Epithelial cell of alveolus of lung (primary cell): ENCODE results near the gene RNF113A. TPM values are rescaled to one million over a fixed set of nuclear protein-coding genes. Genes with fewer than 3 reads are reported as not detected.

Source experiments
- total RNA-seq: library from RNA; depleted of rRNA; stranded (reverse); fragments of >200 nt; gene quantifications from 2 replicates; pipeline ENCODE4 v1.2.1, GENCODE V29; 2015

The RNF113A gene
- 14.6 and 20.4 TPM in 2 replicates for total RNA-seq

GRCh38 chrX:119871599-119872395 is at the start of gene RNF113A, which contains the start of gene NDUFA1:
RNF113A (minus strand) TSS chrX:119871733; CDS start chrX:119871613, 120 bp downstream.
NDUFA1 (plus strand) TSS chrX:119871832; CDS start chrX:119871912, 80 bp downstream.

GRCh38 chrX:119895843-119896326 is 24.4 kb upstream of the RNF113A start, which contains the start of gene AKAP14:
AKAP14 (plus strand) TSS chrX:119895893; CDS start chrX:119903224, 7,331 bp downstream.

GRCh38 chrX:119852382-119853353 is 18.9 kb downstream of the RNF113A start, which contains the start of gene UPF3B:
UPF3B (minus strand) TSS chrX:119852963; CDS start chrX:119852928, 35 bp downstream.

Other genes starting within 250 kb of the RNF113A start
- gene SEPTIN6, start 178.6 kb downstream of the RNF113A start, total RNA-seq = 24.0 and 38.0 TPM in 2 replicates
- not detected in 2 replicates for gene SOWAHD, start 113.1 kb downstream of the RNF113A start, total RNA-seq
- gene RPL39, start 80.1 kb downstream of the RNF113A start, total RNA-seq = 6,263 and 8,116 TPM in 2 replicates
- 1.0 and 3.0 TPM in 2 replicates for gene UPF3B, start 18.8 kb downstream of the RNF113A start, total RNA-seq
- gene NDUFA1, start 99 bp upstream of the RNF113A start, total RNA-seq = 44.7 and 58.9 TPM in 2 replicates
- not detected in 2 replicates for gene AKAP14, start 24.2 kb upstream of the RNF113A start, total RNA-seq
- gene NKAP, start 72.0 kb upstream of the RNF113A start, total RNA-seq = 3.4 and 6.1 TPM in 2 replicates
- gene RHOXF2B, start 206.0 kb upstream of the RNF113A start, total RNA-seq = not detected in 2 replicates
- gene RHOXF1, start 244.2 kb upstream of the RNF113A start, total RNA-seq = not detected in 2 replicates